A673 (cell line): ENCODE measurements around the gene RFTN1.

ENCODE experiments used
- EZH2 ChIP-seq: fragments of 200-600 bp; sonication (generic); IDR thresholded peaks from 2 replicates; pipeline ENCODE4 v1.6.1; 2017; ENCODE audit warnings: borderline replicate concordance, low read depth, mild to moderate bottlenecking, mixed read lengths, antibody characterized with exemption, low read length; ENCODE audit not compliant: poor library complexity, severe bottlenecking
- TF ChIP-seq, protein P1 (sequence below): fragments of 300-800, 200-600 bp; sonication (generic); conservative IDR thresholded peaks from 2 replicates; pipeline ENCODE4 v1.5.1; 2017; ENCODE audit warnings: low read depth, mild to moderate bottlenecking, antibody characterized with exemption, low read length, moderate library complexity, mixed read lengths

DNA sequence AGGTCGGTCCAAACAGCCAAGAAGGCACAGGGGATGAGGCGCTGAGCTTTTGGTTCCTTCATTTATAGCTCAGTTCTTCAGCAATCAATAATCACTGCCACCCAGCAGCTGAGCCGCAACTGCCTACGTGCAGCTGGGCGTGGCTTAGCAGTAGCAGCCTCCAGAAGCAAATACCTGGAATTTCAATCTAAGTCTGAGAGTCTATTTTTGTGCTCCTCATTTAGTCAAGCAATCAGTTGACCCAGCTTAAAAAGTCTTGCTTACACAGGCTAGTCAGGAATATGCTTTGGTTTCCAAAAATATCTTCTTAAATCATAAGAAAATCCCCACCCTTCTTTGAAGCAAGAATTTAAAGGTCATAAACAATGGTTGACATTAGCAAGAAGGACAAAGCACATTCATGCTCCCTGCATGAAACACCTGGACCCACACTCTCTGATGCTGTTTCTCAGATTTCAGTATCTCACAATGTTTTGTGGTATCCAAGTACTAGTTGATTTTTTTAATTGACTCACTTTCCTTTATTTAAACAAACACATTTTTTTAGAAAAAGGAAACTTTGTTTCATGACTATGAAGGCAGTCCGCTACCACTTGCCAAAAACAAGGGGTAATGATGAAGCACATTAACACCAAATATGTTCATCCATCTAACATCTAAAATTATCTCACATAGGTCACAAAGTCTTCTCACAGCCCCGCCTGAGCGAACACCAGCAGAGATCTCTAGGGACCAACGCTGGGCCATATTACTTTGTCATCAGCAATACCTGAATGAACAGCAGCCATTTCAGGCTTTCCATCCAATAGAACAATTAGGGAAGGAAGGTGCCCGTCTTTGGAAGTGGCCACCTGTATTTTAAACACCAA is 142.4 kb downstream of the RFTN1 start:
- TF ChIP-seq, protein P1, sequence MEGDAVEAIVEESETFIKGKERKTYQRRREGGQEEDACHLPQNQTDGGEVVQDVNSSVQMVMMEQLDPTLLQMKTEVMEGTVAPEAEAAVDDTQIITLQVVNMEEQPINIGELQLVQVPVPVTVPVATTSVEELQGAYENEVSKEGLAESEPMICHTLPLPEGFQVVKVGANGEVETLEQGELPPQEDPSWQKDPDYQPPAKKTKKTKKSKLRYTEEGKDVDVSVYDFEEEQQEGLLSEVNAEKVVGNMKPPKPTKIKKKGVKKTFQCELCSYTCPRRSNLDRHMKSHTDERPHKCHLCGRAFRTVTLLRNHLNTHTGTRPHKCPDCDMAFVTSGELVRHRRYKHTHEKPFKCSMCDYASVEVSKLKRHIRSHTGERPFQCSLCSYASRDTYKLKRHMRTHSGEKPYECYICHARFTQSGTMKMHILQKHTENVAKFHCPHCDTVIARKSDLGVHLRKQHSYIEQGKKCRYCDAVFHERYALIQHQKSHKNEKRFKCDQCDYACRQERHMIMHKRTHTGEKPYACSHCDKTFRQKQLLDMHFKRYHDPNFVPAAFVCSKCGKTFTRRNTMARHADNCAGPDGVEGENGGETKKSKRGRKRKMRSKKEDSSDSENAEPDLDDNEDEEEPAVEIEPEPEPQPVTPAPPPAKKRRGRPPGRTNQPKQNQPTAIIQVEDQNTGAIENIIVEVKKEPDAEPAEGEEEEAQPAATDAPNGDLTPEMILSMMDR = no peak
- TF ChIP-seq EZH2 = no peak
